ENCODE data around the gene FAM24B. TPM values are rescaled to one million over a fixed set of nuclear protein-coding genes. Genes with fewer than 3 reads are reported as not detected.

The FAM24B gene
- total RNA-seq, 3 donors from 2014 or later = 3.7 to 6.6 (median 5.4) TPM

GRCh38 chr10:122835908-122836307, 43.5 kb downstream of the FAM24B start:
- no peak overlapping the region for H3K27ac ChIP-seq
- H3K9me3 ChIP-seq = no peaks in the 10 kb centered on the region
- intact Hi-C loops (cut with DNase I; ENCODE audit: low total_unique reads) = no loop called here
- TF ChIP-seq POLR2A (IDR thresholded peaks at IDR 0.05) = no peak
- TF ChIP-seq CTCF (IDR thresholded peaks at IDR 0.05) = no peak
- TF ChIP-seq POLR2AphosphoS5 (IDR thresholded peaks at IDR 0.05) = no peak
- DNase-seq (ENCODE audit: low spot score in 2 of 2) = no peak
- no peaks in the 10 kb centered on the region for H3K36me3 ChIP-seq
- H3K4me1 ChIP-seq = no peaks in the 10 kb centered on the region
- no peaks in the 10 kb centered on the region for H3K27me3 ChIP-seq
- no peak overlapping the region for H3K4me3 ChIP-seq

GRCh38 chr10:122830965-122831353, 48.4 kb downstream of the FAM24B start:
- intact Hi-C loops (cut with DNase I; ENCODE audit: low total_unique reads) = no loop called here
- no peak for DNase-seq (ENCODE audit: low spot score in 2 of 2)
- Histone ChIP-seq H3K36me3 (no peaks in the 10 kb centered on the region), H3K27me3 (peaks cover 0 to 11% of the 10 kb centered on the region in 2 donors), H3K9me3 (no peaks in the 10 kb centered on the region), H3K4me3 (no peak overlapping the region), H3K27ac (no peak overlapping the region), H3K4me1 (no peaks in the 10 kb centered on the region)
- TF ChIP-seq POLR2A (IDR thresholded peaks at IDR 0.05) = no peak
- no peak for TF ChIP-seq CTCF (IDR thresholded peaks at IDR 0.05)
- TF ChIP-seq POLR2AphosphoS5 (IDR thresholded peaks at IDR 0.05) = no peak

- H3K4me1 ChIP-seq = no peaks in the 10 kb centered on the region
- H3K9me3 ChIP-seq = no peaks in the 10 kb centered on the region
- no peak for DNase-seq (ENCODE audit: low spot score in 2 of 2)
- TF ChIP-seq CTCF (IDR thresholded peaks at IDR 0.05) (no peak), POLR2A (IDR thresholded peaks at IDR 0.05) (no peak), POLR2AphosphoS5 (IDR thresholded peaks at IDR 0.05) (no peak)
- peaks cover 0 to 11% of the 10 kb centered on the region in 2 donors for H3K27me3 ChIP-seq
- H3K27ac ChIP-seq = no peak overlapping the region
- H3K36me3 ChIP-seq = no peaks in the 10 kb centered on the region
- H3K4me3 ChIP-seq = no peak overlapping the region
- intact Hi-C loops (cut with DNase I; ENCODE audit: low total_unique reads) = no loop called here
Measured at GRCh38 chr10:122830273-122830964, 49.0 kb downstream of the FAM24B start.

- TF ChIP-seq POLR2A (IDR thresholded peaks at IDR 0.05) (no peak), POLR2AphosphoS5 (IDR thresholded peaks at IDR 0.05) (no peak), CTCF (IDR thresholded peaks at IDR 0.05) (no peak)
- peaks cover 0 to 11% of the 10 kb centered on the region in 2 donors for H3K27me3 ChIP-seq
- no peaks in the 10 kb centered on the region for H3K4me1 ChIP-seq
- H3K4me3 ChIP-seq = no peak overlapping the region
- H3K9me3 ChIP-seq = no peaks in the 10 kb centered on the region
- intact Hi-C loops (cut with DNase I; ENCODE audit: low total_unique reads) = no loop called here
- no peaks in the 10 kb centered on the region for H3K36me3 ChIP-seq
- DNase-seq (ENCODE audit: low spot score in 2 of 2) = no peak
- no peak overlapping the region for H3K27ac ChIP-seq
Measured at GRCh38 chr10:122829454-122829853, 49.9 kb downstream of the FAM24B start.

- Histone ChIP-seq H3K27ac (no peak overlapping the region), H3K9me3 (no peaks in the 10 kb centered on the region), H3K27me3 (peaks cover 0 to 11% of the 10 kb centered on the region in 2 donors), H3K4me1 (no peaks in the 10 kb centered on the region), H3K36me3 (no peaks in the 10 kb centered on the region), H3K4me3 (no peak overlapping the region)
- TF ChIP-seq CTCF (IDR thresholded peaks at IDR 0.05) = no peak
- TF ChIP-seq POLR2A (IDR thresholded peaks at IDR 0.05) = no peak
- TF ChIP-seq POLR2AphosphoS5 (IDR thresholded peaks at IDR 0.05) = no peak
- intact Hi-C loops (cut with DNase I; ENCODE audit: low total_unique reads) = no loop called here
- DNase-seq (ENCODE audit: low spot score in 2 of 2) = no peak
Measured at GRCh38 chr10:122828716-122829255, 50.6 kb downstream of the FAM24B start.
